ENCODE data around the gene ARF6. TPM values are rescaled to one million over a fixed set of nuclear protein-coding genes. Genes with fewer than 3 reads are reported as not detected.
"Not testable (repeated sequence)": the region's sequence is repeated elsewhere in the genome, so short reads cannot be mapped to it uniquely, and the experiment has no call there.

ARF6 gene
- total and polyA plus RNA-seq, 4 experiments from 2014 or later, result 116 to 164 (median 140) TPM

GRCh38 chr14:49870908-49871307, 22.0 kb upstream of the ARF6 start:
- H3K27me3 Mint-ChIP-seq, result no peaks in the 10 kb centered on the region
- DNase-seq, result no peak
- H3K4me3 Mint-ChIP-seq, result no peak overlapping the region
- H3K4me1 Mint-ChIP-seq, result peaks cover 12 to 21% (median 14%) of the 10 kb centered on the region in 4 donors
- Histone ChIP-seq H3K27ac (ENCODE audit: low read depth, low read length) (no peak overlapping the region), H3K9me3 (ENCODE audit: control insufficient read depth in 1 of 2, low read length in 2 of 2) (no peaks in the 10 kb centered on the region), H3K4me3 (ENCODE audit: low read length in 2 of 2) (no peak overlapping the region), H3K36me3 (ENCODE audit: insufficient read depth, low read length) (no peaks in the 10 kb centered on the region), H3K27me3 (ENCODE audit: insufficient read depth, low read length) (no peaks in the 10 kb centered on the region), H3K4me1 (ENCODE audit: insufficient read depth, low read length) (peaks cover 19% of the 10 kb centered on the region)
- POLR2A ChIA-PET (ENCODE audit: partially characterized antibody), result interaction anchor here (1.8 to 12.2 kb wide), 2 partner anchors 9 to 130 kb away, joined by 6 to 321 read pairs; no protein-coding TSS in a partner anchor
- intact Hi-C loops (cut with micrococcal nuclease), result no loop called here
- H3K27ac Mint-ChIP-seq, result no peak overlapping the region
- CTCF ChIA-PET (ENCODE audit: partially characterized antibody), result interaction anchor here (0.6 to 4.4 kb wide), 3 partner anchors 9 to 18 kb away, joined by 3 to 30 read pairs (median 4); partner anchors contain the start of gene NEMF
- no peaks in the 10 kb centered on the region for H3K9me3 Mint-ChIP-seq
- H3K36me3 Mint-ChIP-seq, result peaks cover 0 to 2% of the 10 kb centered on the region in 2 donors

- H3K36me3 ChIP-seq (ENCODE audit: insufficient read depth, low read length); H3K36me3 Mint-ChIP-seq; H3K27ac ChIP-seq (ENCODE audit: low read depth, low read length); intact Hi-C loops (cut with micrococcal nuclease); H3K27me3 Mint-ChIP-seq; H3K4me1 ChIP-seq (ENCODE audit: insufficient read depth, low read length); H3K27ac Mint-ChIP-seq; DNase-seq; H3K4me3 ChIP-seq (ENCODE audit: low read length in 2 of 2); H3K27me3 ChIP-seq (ENCODE audit: insufficient read depth, low read length); H3K9me3 ChIP-seq (ENCODE audit: control insufficient read depth in 1 of 2, low read length in 2 of 2); H3K9me3 Mint-ChIP-seq; H3K4me3 Mint-ChIP-seq; H3K4me1 Mint-ChIP-seq: not testable (repeated sequence)
- ChIA-PET CTCF (ENCODE audit: partially characterized antibody) (interaction anchor here (0.7 kb wide), 1 partner anchor 244 kb away, joined by 3 read pairs; no protein-coding TSS in a partner anchor), POLR2A (ENCODE audit: partially characterized antibody) (interaction anchor here (1.8 kb wide), 1 partner anchor 11 kb away, joined by 4 read pairs; no protein-coding TSS in a partner anchor)
Measured at GRCh38 chr14:49873548-49873947, 19.3 kb upstream of the ARF6 start.

DNA sequence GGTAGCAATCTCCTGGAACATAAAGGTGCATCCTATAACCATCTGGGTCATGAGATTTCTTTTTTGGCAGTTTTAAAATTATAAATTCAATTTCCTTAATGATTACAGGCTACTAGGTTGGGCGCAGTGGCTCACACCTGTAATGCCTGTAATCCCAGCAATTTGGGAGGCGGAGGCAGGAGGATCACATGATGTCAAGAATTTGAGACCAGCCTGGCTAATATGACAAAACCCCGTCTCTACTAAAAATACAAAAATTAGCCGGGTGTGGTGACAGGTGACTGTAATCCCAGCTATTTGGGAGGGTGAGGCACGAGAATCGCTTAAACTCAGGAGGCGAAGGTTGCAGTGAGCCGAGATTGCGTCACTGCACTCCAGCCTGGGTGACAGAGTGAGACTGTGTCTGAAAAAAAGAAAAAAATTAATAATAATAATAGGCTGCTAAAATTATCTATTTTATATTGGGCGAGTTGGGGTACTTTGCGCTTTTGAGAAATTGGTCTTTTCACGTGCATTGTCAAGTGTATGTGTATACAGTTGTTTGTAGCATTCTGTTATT, 17.2 kb upstream of the ARF6 start:
- no peak for DNase-seq
- Mint-ChIP-seq H3K4me1 (peaks cover 5 to 12% (median 8%) of the 10 kb centered on the region in 4 donors), H3K27me3 (no peaks in the 10 kb centered on the region), H3K36me3 (no peaks in the 10 kb centered on the region), H3K4me3 (no peak overlapping the region), H3K27ac (no peak overlapping the region), H3K9me3 (no peaks in the 10 kb centered on the region)
- Histone ChIP-seq H3K27me3 (ENCODE audit: insufficient read depth, low read length) (no peaks in the 10 kb centered on the region), H3K27ac (ENCODE audit: low read depth, low read length) (no peak overlapping the region), H3K4me1 (ENCODE audit: insufficient read depth, low read length) (peaks cover 15% of the 10 kb centered on the region), H3K9me3 (ENCODE audit: control insufficient read depth in 1 of 2, low read length in 2 of 2) (no peaks in the 10 kb centered on the region), H3K36me3 (ENCODE audit: insufficient read depth, low read length) (no peaks in the 10 kb centered on the region), H3K4me3 (ENCODE audit: low read length in 2 of 2) (no peak overlapping the region)
- intact Hi-C loops (cut with micrococcal nuclease), result no loop called here
- CTCF ChIA-PET (ENCODE audit: partially characterized antibody), result interaction anchor here (1.2 to 5.4 kb wide), 6 partner anchors 8 to 186 kb away, joined by 3 to 52 read pairs (median 8); partner anchors contain the start of gene NEMF
- POLR2A ChIA-PET (ENCODE audit: partially characterized antibody), result interaction anchor here (1.1 to 1.7 kb wide), 2 partner anchors 186 to 229 kb away, joined by 3 to 5 read pairs; no protein-coding TSS in a partner anchor

DNA sequence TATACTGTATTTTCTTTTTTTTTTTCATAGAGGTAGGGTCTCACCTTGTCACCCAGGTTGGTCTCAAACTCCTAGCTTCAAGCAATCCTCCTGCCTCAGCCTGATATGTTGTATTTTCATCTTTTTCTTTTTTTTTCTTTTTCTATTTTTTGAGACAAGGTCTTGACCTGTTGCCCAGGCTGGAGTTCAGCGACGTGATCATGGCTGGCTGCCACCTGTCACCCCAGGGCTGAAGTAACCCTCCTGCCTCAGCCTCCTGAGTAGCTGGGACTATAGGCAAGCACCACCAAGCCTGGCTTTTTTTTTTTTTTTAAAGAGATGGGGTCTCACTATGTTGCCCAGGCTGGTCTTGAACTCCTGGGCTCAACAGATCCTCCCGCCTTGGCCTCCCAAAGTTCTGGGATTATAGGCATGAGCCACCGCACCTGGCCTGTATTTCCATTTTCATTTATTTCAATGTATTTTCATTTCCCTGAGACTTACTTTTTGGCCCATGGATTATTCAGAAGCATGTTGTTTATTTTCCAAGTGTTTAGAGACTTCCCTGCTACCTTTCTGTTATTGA, 16.2 kb upstream of the ARF6 start:
- DNase-seq, result no peak
- Mint-ChIP-seq H3K36me3 (no peaks in the 10 kb centered on the region), H3K27me3 (no peaks in the 10 kb centered on the region), H3K4me1 (peaks cover 5 to 12% (median 8%) of the 10 kb centered on the region in 4 donors), H3K4me3 (no peak overlapping the region), H3K9me3 (no peaks in the 10 kb centered on the region), H3K27ac (no peak overlapping the region)
- H3K36me3 ChIP-seq (ENCODE audit: insufficient read depth, low read length), result no peaks in the 10 kb centered on the region
- H3K9me3 ChIP-seq (ENCODE audit: control insufficient read depth in 1 of 2, low read length in 2 of 2), result no peaks in the 10 kb centered on the region
- H3K27ac ChIP-seq (ENCODE audit: low read depth, low read length), result no peak overlapping the region
- intact Hi-C loops (cut with micrococcal nuclease), result no loop called here
- no peak overlapping the region for H3K4me3 ChIP-seq (ENCODE audit: low read length in 2 of 2)
- CTCF ChIA-PET (ENCODE audit: partially characterized antibody), result interaction anchor here (1.2 to 5.4 kb wide), 6 partner anchors 8 to 186 kb away, joined by 3 to 52 read pairs (median 8); partner anchors contain the start of gene NEMF
- peaks cover 15% of the 10 kb centered on the region for H3K4me1 ChIP-seq (ENCODE audit: insufficient read depth, low read length)
- no peaks in the 10 kb centered on the region for H3K27me3 ChIP-seq (ENCODE audit: insufficient read depth, low read length)
- POLR2A ChIA-PET (ENCODE audit: partially characterized antibody), result interaction anchor here (1.6 to 3.8 kb wide), 4 partner anchors 8 to 185 kb away, joined by 4 to 40 read pairs (median 8); partner anchors contain the start of gene ARF6

GRCh38 chr14:49879646-49880204, 13.2 kb upstream of the ARF6 start:
- Histone ChIP-seq H3K4me1 (ENCODE audit: insufficient read depth, low read length) (peaks cover 15% of the 10 kb centered on the region), H3K27me3 (ENCODE audit: insufficient read depth, low read length) (no peaks in the 10 kb centered on the region), H3K27ac (ENCODE audit: low read depth, low read length) (no peak overlapping the region), H3K36me3 (ENCODE audit: insufficient read depth, low read length) (no peaks in the 10 kb centered on the region), H3K4me3 (ENCODE audit: low read length in 2 of 2) (no peak overlapping the region), H3K9me3 (ENCODE audit: control insufficient read depth in 1 of 2, low read length in 2 of 2) (no peaks in the 10 kb centered on the region)
- DNase-seq, result peak; percentile 63 to 72 (median 65)
- no peaks in the 10 kb centered on the region for H3K27me3 Mint-ChIP-seq
- no peak overlapping the region for H3K4me3 Mint-ChIP-seq
- intact Hi-C loops (cut with micrococcal nuclease), result loop anchor here (1.0 to 2.0 kb wide), 6 partner anchors 11 to 226 kb away; partner anchors contain the start of gene ARF6
- H3K9me3 Mint-ChIP-seq, result no peaks in the 10 kb centered on the region
- CTCF ChIA-PET (ENCODE audit: partially characterized antibody), result interaction anchor here (0.6 to 5.4 kb wide), 44 partner anchors 9 to 237 kb away, joined by 3 to 68 read pairs (median 6); partner anchors contain the start of genes ARF6, NEMF and VCPKMT
- peaks cover 6 to 12% (median 8%) of the 10 kb centered on the region in 4 donors for H3K4me1 Mint-ChIP-seq
- POLR2A ChIA-PET (ENCODE audit: partially characterized antibody), result interaction anchor here (0.8 to 3.8 kb wide), 21 partner anchors 11 to 237 kb away, joined by 3 to 50 read pairs (median 6); partner anchors contain the start of genes ARF6, NEMF and VCPKMT
- no peaks in the 10 kb centered on the region for H3K36me3 Mint-ChIP-seq
- peak overlapping the region; percentile 67 to 89 (median 82) for H3K27ac Mint-ChIP-seq

DNA sequence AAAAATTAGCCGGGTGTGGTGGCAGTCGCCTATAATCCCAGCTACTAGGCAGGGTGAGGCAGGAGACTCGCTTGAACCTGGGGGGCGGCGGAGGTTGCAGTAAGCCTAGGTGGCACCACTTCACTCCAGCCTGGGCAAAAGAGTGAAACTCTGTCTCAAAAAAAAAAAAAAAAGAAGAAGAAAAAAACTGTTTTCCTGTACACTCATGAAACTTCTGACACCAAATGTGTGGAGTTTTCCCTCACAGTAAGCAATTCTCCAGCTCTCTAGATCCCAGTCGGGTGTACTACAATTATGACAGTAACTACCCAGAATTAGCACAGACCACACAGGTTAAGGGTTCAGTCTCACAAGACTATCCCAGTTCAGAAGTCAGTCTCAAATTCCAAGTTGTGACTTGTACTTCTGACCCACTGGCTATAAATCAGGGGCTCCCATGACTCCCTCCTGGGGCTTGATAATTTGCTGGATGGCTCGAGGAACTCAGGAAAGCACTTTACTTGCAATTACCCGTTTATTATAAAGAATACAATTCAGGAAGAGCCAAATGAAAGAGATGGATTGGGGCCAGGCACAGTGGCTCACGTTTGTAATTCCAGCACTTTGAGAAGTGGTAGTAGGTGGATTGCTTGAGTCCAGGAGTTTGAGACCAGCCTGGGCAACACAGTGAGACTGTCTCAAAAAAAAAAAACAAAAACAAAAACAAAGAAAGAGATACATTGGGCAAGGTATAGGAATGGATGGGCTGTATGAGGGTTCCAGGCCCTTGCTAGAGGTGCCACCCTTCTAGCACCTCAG, 12.4 kb upstream of the ARF6 start:
- Histone ChIP-seq H3K4me3 (ENCODE audit: low read length in 2 of 2) (no peak overlapping the region), H3K27me3 (ENCODE audit: insufficient read depth, low read length) (no peaks in the 10 kb centered on the region), H3K9me3 (ENCODE audit: control insufficient read depth in 1 of 2, low read length in 2 of 2) (no peaks in the 10 kb centered on the region), H3K36me3 (ENCODE audit: insufficient read depth, low read length) (no peaks in the 10 kb centered on the region), H3K4me1 (ENCODE audit: insufficient read depth, low read length) (peaks cover 15% of the 10 kb centered on the region), H3K27ac (ENCODE audit: low read depth, low read length) (no peak overlapping the region)
- intact Hi-C loops (cut with micrococcal nuclease), result no loop called here
- ChIA-PET CTCF (ENCODE audit: partially characterized antibody) (interaction anchor here (0.6 to 5.4 kb wide), 38 partner anchors 8 to 236 kb away, joined by 3 to 68 read pairs (median 7); partner anchors contain the start of genes ARF6, NEMF and VCPKMT), POLR2A (ENCODE audit: partially characterized antibody) (interaction anchor here (0.8 to 3.8 kb wide), 20 partner anchors 12 to 236 kb away, joined by 3 to 50 read pairs (median 6); partner anchors contain the start of genes ARF6 and VCPKMT)
- H3K4me1 Mint-ChIP-seq, result peaks cover 6 to 12% (median 8%) of the 10 kb centered on the region in 4 donors
- H3K27ac Mint-ChIP-seq, result peak overlapping the region in 6 of 7 donors; percentile 67 to 89 (median 84)
- no peaks in the 10 kb centered on the region for H3K36me3 Mint-ChIP-seq
- peak overlapping the region in 1 of 8 donors; percentile 46 for H3K4me3 Mint-ChIP-seq
- no peaks in the 10 kb centered on the region for H3K9me3 Mint-ChIP-seq
- H3K27me3 Mint-ChIP-seq, result no peaks in the 10 kb centered on the region
- no peak for DNase-seq
